K562 (cell line): ENCODE data around the gene ACTR5. TPM values are rescaled to one million over a fixed set of nuclear protein-coding genes. Genes with fewer than 3 reads are reported as not detected.

Experiments used
- ATAC-seq: fragments of 200-7000 bp; cut with Tn5 transposase; 3 replicates; pipeline ENCODE4 v1.9.1; 2020; ENCODE audit warnings: moderate library complexity
- BruUV-seq: library from RNA; stranded (reverse); fragments of 400-500 nt; replicated peaks from 2 replicates; lab custom pipeline; 2021; lab: Mats Ljungman, UMichigan
- CTCF ChIA-PET: fragments of 300-600 bp; formaldehyde crosslinking; extraction: SDS; loops from one replicate; lab custom pipeline; 2021; ENCODE audit warnings: low intra/inter-chr PET ratio; lab: Yijun Ruan, JAX
- POLR2A ChIA-PET: fragments of 300-600, 350-650 bp; sonication (Branson Sonifier 250); formaldehyde crosslinking; extraction: SDS; loops from one replicate; lab custom pipeline; 2021; ENCODE audit warnings: antibody characterized with exemption, inconsistent platforms; lab: Yijun Ruan, JAX
- DNase-seq, 4 experiments: peaks; one replicate each; pipeline versions ENCODE4 v3.0.0 to v3.0.0-alpha.2; 2011 to 2018; ENCODE audit warnings: low spot score in 3 of 4, mixed read lengths in 3 of 4; ENCODE audit errors: extremely low read depth in 1 of 4
- FAIRE-seq: peaks from 2 replicates; lab custom pipeline; 2011; peaks lifted over from hg19 to GRCh38; lab: Jason Lieb, UNC
- H2AFZ ChIP-seq: 2 replicates; pipeline ENCODE4 v1.6.0; 2011; ENCODE audit warnings: low read depth, low read length, control low read depth, inconsistent platforms
- H3K27ac ChIP-seq: fragments of 200-600 bp; 3 replicates; pipeline ENCODE4 v1.8.0; 2011; ENCODE audit warnings: low read depth, mild to moderate bottlenecking, control low read depth, inconsistent platforms, low read length, moderate library complexity, mixed read lengths; ENCODE audit errors: extremely low read depth
- H3K27me3 ChIP-seq, 2 experiments: fragments of 300-600 bp in 1 of 2; 2 replicates in 1 of 2; 3 replicates in 1 of 2; pipeline versions ENCODE4 v1.6.0 to v1.8.0; 2011; ENCODE audit warnings: inconsistent platforms in 2 of 2, low read length in 2 of 2, mild to moderate bottlenecking in 1 of 2, mixed read lengths in 1 of 2, moderate library complexity in 1 of 2; ENCODE audit not compliant: control insufficient read depth in 2 of 2, insufficient read depth in 2 of 2
- H3K36me3 ChIP-seq: fragments of 300-600 bp; 3 replicates; pipeline ENCODE4 v1.8.0; 2011; ENCODE audit warnings: mild to moderate bottlenecking, low read length, inconsistent platforms; ENCODE audit not compliant: control insufficient read depth, insufficient read depth
- H3K4me1 ChIP-seq, 2 experiments: fragments of 200-600 bp in 1 of 2; replicated peaks in 1 of 2; 2 replicates in 1 of 2; 3 replicates in 1 of 2; pipeline versions ENCODE4 v1.5.1 to v1.8.0; 2011; ENCODE audit warnings: inconsistent platforms in 2 of 2, low read length in 2 of 2, mild to moderate bottlenecking in 1 of 2, mixed read lengths in 1 of 2, moderate library complexity in 1 of 2; ENCODE audit not compliant: control insufficient read depth in 2 of 2, insufficient read depth in 2 of 2
- H3K4me2 ChIP-seq: 2 replicates; pipeline ENCODE4 v1.6.1; 2011; ENCODE audit warnings: low read length, control low read depth, inconsistent platforms, mixed read lengths; ENCODE audit not compliant: insufficient read depth
- H3K4me3 ChIP-seq: fragments of 200-600 bp; sonication (generic), shearing (Covaris generic); 2 replicates; pipeline ENCODE4 v1.5.1; 2016; ENCODE audit warnings: control low read depth, inconsistent platforms
- H3K79me2 ChIP-seq: fragments of 200-600 bp; 3 replicates; pipeline ENCODE4 v1.8.0; 2011; ENCODE audit warnings: low read length, inconsistent platforms; ENCODE audit not compliant: control insufficient read depth, insufficient read depth
- H3K9ac ChIP-seq, 2 experiments: 2 replicates each; pipeline versions ENCODE4 v1.6.0 to v1.6.1; 2011; ENCODE audit warnings: low read depth in 2 of 2, low read length in 2 of 2, control low read depth in 1 of 2, inconsistent platforms in 1 of 2, mild to moderate bottlenecking in 1 of 2, mixed read lengths in 1 of 2; ENCODE audit not compliant: insufficient read depth in 1 of 2
- H3K9me1 ChIP-seq: one replicate; pipeline ENCODE4 v1.6.0; 2011; ENCODE audit warnings: inconsistent platforms, mild to moderate bottlenecking, low read length, moderate library complexity; ENCODE audit not compliant: control insufficient read depth, insufficient read depth
- H3K9me3 ChIP-seq: replicated peaks from 2 replicates; pipeline ENCODE4 v1.5.1; 2011; ENCODE audit warnings: low read depth, low read length, inconsistent platforms; ENCODE audit not compliant: control insufficient read depth, insufficient read depth
- H4K20me1 ChIP-seq: replicated peaks from 2 replicates; pipeline ENCODE4 v1.6.1; 2011; ENCODE audit warnings: low read length, inconsistent platforms, mixed read lengths; ENCODE audit not compliant: control insufficient read depth, insufficient read depth
- BMI1 ChIP-seq: fragments of 150-350 bp; IDR thresholded peaks from 2 replicates; pipeline ENCODE4 v1.6.1; 2014; ENCODE audit warnings: low read length
- CHD2 ChIP-seq: IDR thresholded peaks from 2 replicates; pipeline ENCODE4 v1.6.1; 2011; ENCODE audit warnings: low read depth, low read length
- HDAC3 ChIP-seq: fragments of 450-650 bp; IDR thresholded peaks from 2 replicates; pipeline ENCODE4 v1.6.1; 2018; ENCODE audit warnings: borderline replicate concordance, mild to moderate bottlenecking, moderate library complexity; ENCODE audit not compliant: partially characterized antibody
- PURB ChIP-seq: sonication (generic); formaldehyde crosslinking; IDR thresholded peaks from 2 replicates; pipeline ENCODE4 v1.9.0; 2021; ENCODE audit warnings: low read depth, mild to moderate bottlenecking, missing genetic modification reagents
- RBM25 ChIP-seq: fragments of 200-400 bp; formaldehyde crosslinking; IDR thresholded peaks from 2 replicates; pipeline ENCODE4 v1.6.1; 2018; ENCODE audit warnings: low read length, low read depth, moderate library complexity; ENCODE audit not compliant: severe bottlenecking
- RCOR1 ChIP-seq, 2 experiments: IDR thresholded peaks; 2 replicates each; pipeline ENCODE4 v1.6.1; 2012; ENCODE audit warnings: low read depth in 2 of 2, low read length in 2 of 2, borderline replicate concordance in 1 of 2, improper control_type of control experiment in 1 of 2
- RFX1 ChIP-seq: fragments of 450-650 bp; IDR thresholded peaks from 2 replicates; pipeline ENCODE4 v1.6.1; 2016; ENCODE audit warnings: mild to moderate bottlenecking, moderate library complexity
- THRAP3 ChIP-seq: fragments of 450-650 bp; IDR thresholded peaks from 2 replicates; pipeline ENCODE4 v1.6.1; 2016; ENCODE audit warnings: mild to moderate bottlenecking, inconsistent platforms, borderline replicate concordance
- ZNF121 ChIP-seq: sonication (generic); formaldehyde crosslinking; conservative IDR thresholded peaks from 2 replicates; pipeline ENCODE4 v1.8.0; 2022; ENCODE audit warnings: missing genetic modification reagents
- ZNF41 ChIP-seq: fragments of 250-450 bp; sonication (Bioruptor Pico); conservative IDR thresholded peaks from 2 replicates; pipeline ENCODE4 v1.4.0; 2020; ENCODE audit warnings: mild to moderate bottlenecking
- WGBS: fragments of 100-300 bp; shearing (Covaris generic); methylation state at CpG from one replicate; pipeline ENCODE4 v1.1.6; 2016; ENCODE audit warnings: low coverage, mixed read lengths; ENCODE audit not compliant: insufficient coverage; ENCODE audit errors: missing lambda C conversion rate; 5-methylcytosine and 5-hydroxymethylcytosine counted together
- in situ Hi-C: fragments of 300-500 bp; cut with MboI; formaldehyde crosslinking; loops from 4 replicates; pipeline ENCODE4 v1.15.0; 2018; ENCODE audit warnings: inconsistent platforms, mixed read lengths
- intact Hi-C: fragments of 100-400 bp; cut with micrococcal nuclease; formaldehyde crosslinking; loops from 2 replicates; pipeline ENCODE4 v1.14.2; 2022
- polyA plus RNA-seq, 8 experiments: library from polyadenylated mRNA; depleted of rRNA in 4 of 8; stranded (reverse) in 5 of 8; unstranded in 3 of 8; fragments of >200 nt; fragmentation: Nextera tagmentation in 2 of 8; fragmentation: Illumina TruSeq in 1 of 8; extraction: Ambion mirVana in 2 of 8; extraction: Trizol in 1 of 8; gene quantifications; 2 replicates each; pipeline versions ENCODE4 v1.2.1 to v1.2.3, GENCODE V29; 2011 to 2014; ENCODE audit warnings: inconsistent platforms in 1 of 8, missing spikeins in 1 of 8
- total RNA-seq, 7 experiments: library from RNA; depleted of rRNA in 6 of 7; stranded (reverse); fragments of >200 nt in 6 of 7; fragmentation: Illumina TruSeq in 2 of 7; extraction: Trizol in 2 of 7; gene quantifications; 2 replicates each; pipeline versions ENCODE4 v1.2.1 to v1.2.3, GENCODE V29; 2011 to 2021; ENCODE audit warnings: low replicate concordance in 1 of 7

Gene ACTR5
- total and polyA plus RNA-seq, 9 of the 15 experiments (the other 6 are each of a cell fraction or from before 2014, with no cell fraction given) = 0.93 to 18.8 (median 12.9) TPM

GRCh38 chr20:38735172-38735571 is 13.1 kb upstream of the ACTR5 start:
- Histone ChIP-seq H3K9me3 (no peaks in the 10 kb centered on the region), H4K20me1 (no peaks in the 10 kb centered on the region), H3K36me3 (no peaks in the 10 kb centered on the region), H3K9me1 (no peaks in the 10 kb centered on the region), H3K27me3 (peaks cover 16 to 33% of the 10 kb centered on the region in 2 experiments), H3K4me2 (no peak overlapping the region), H3K4me1 (peaks cover 8 to 16% of the 10 kb centered on the region in 2 experiments; a peak in 4 of 5 replicates), H2AFZ (no peak overlapping the region), H3K9ac (no peak overlapping the region), H3K27ac (no peak overlapping the region), H3K4me3 (no peak overlapping the region), H3K79me2 (no peaks in the 10 kb centered on the region)
- BruUV-seq = no TSS peak
- intact Hi-C loops (no loop called here), in situ Hi-C loops (no loop called here)
- DNase-seq = no peak
- ChIA-PET POLR2A (interaction anchor here (0.6 to 1.1 kb wide), 3 partner anchors 10 to 450 kb away, joined by 3 to 5 read pairs (median 4); partner anchors contain the start of gene ACTR5), CTCF (no interaction called here)
- TF ChIP-seq ZNF41 (CRISPR knock-in tag) (no peak), RFX1 (peak; percentile 15; the same call in 1 of the 2 replicates), CHD2 (peak; percentile 61; the same call in 1 of the 2 replicates)
- FAIRE-seq = no peak
- 3% methylated on average over 6 of the region's 6 CpGs for WGBS
- no peak for ATAC-seq

- ATAC-seq (no peak), DNase-seq (no peak), FAIRE-seq (no peak)
- Histone ChIP-seq H3K4me1 (no peaks in the 10 kb centered on the region), H3K36me3 (no peaks in the 10 kb centered on the region), H3K27ac (no peak overlapping the region), H3K79me2 (no peaks in the 10 kb centered on the region), H3K9me1 (no peaks in the 10 kb centered on the region), H3K4me2 (no peak overlapping the region), H4K20me1 (no peaks in the 10 kb centered on the region; the same call in 1 of the 2 replicates), H3K9ac (no peak overlapping the region), H3K9me3 (no peaks in the 10 kb centered on the region), H2AFZ (no peak overlapping the region), H3K4me3 (no peak overlapping the region), H3K27me3 (peaks cover 15 to 36% of the 10 kb centered on the region in 2 experiments)
- WGBS = 7% methylated on average over 1 of the region's 1 CpG
- no TSS peak for BruUV-seq
- in situ Hi-C loops (no loop called here), intact Hi-C loops (no loop called here)
- POLR2A ChIA-PET = interaction anchor here (0.7 to 1.2 kb wide), 2 partner anchors 10 to 49 kb away, joined by 3 read pairs; partner anchors contain the start of gene ACTR5
- TF ChIP-seq HDAC3 (no peak), THRAP3 (no peak), BMI1 (no peak), RBM25 (peak; percentile 36), PURB (no peak), RCOR1 (IDR thresholded peaks at IDR 0.05; ENCODE audit: borderline replicate concordance in 1 of 2, low read depth in 2 of 2, low read length in 2 of 2) (no peak), ZNF121 (CRISPR knock-in tag) (peak; percentile 74)
- CTCF ChIA-PET = no interaction called here
Observed at GRCh38 chr20:38737887-38738286, 10.4 kb upstream of the ACTR5 start.
